Sciatic nerve (tissue), 2 donors: ENCODE data around the gene ATXN1. TPM values are rescaled to one million over a fixed set of nuclear protein-coding genes. Genes with fewer than 3 reads are reported as not detected.

ENCODE experiments used
- ATAC-seq: fragments of 200-7000 bp; cut with Tn5 transposase; one replicate; pipeline ENCODE4 v1.9.1; 2020; ENCODE audit warnings: mild to moderate bottlenecking, moderate library complexity
- DNase-seq: peaks from one replicate; pipeline ENCODE4 v3.0.0-alpha.2; 2020; ENCODE audit warnings: low spot score
- intact Hi-C: fragments of 100-400 bp; cut with DNase I; formaldehyde crosslinking; loops from one replicate; pipeline ENCODE4 v1.14.2; 2022
- total RNA-seq: library from RNA; stranded (reverse); fragmentation: NEBNext Ultra II Directional; extraction: Animal tissue kit (Norgen Biotek cat#: 25700); gene quantifications from one replicate; pipeline ENCODE4 v1.2.1, GENCODE V29; 2021
- donor health status: DM: no; HTN: no; CAD: no.
- donor health status: DM: no; HTN: no; CAD: no.

ATXN1 gene
- total RNA-seq, 1 donor from 2014 or later, result 70.0 TPM

DNA sequence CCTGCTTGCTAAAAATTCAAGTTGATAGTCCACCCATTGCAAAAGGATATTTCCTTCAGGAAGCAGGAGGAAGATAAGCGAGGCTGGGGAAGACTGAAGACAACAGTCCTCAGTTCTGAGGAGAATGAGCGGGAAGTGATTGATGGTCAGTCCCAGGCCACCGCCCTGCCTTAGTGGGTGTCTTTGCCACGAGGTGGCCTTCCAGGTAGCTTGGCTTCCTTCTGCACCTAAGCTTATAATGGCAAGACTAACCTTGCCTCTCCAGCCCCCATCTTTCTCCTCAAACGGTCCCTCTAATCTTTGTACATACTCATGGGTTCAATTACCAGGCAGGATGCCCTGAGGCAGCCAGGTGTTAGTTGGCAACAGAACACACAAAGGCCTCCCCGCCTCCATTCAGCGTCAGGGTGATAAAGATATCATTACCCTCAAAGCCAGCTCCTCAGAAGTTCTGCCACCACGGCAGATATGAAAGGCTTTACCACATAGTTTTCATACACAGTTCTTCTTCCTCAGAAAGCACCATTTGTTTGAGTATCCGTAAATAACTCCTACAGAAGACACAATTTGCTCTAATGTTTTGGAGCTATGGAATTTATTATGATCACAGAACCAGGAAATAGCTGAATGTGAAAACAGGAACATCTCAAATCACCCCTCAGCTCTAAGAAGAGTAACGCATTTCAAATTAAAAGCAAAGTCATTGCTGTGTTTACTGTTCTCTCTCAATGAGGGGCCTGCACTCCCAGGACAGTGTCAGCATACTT is 249.4 kb downstream of the ATXN1 start:
- intact Hi-C loops, result loop anchor here (10.0 kb wide), 1 partner anchor 253 kb away; the partner anchor contains the start of gene ATXN1
- no peak for ATAC-seq
- no peak for DNase-seq

DNA sequence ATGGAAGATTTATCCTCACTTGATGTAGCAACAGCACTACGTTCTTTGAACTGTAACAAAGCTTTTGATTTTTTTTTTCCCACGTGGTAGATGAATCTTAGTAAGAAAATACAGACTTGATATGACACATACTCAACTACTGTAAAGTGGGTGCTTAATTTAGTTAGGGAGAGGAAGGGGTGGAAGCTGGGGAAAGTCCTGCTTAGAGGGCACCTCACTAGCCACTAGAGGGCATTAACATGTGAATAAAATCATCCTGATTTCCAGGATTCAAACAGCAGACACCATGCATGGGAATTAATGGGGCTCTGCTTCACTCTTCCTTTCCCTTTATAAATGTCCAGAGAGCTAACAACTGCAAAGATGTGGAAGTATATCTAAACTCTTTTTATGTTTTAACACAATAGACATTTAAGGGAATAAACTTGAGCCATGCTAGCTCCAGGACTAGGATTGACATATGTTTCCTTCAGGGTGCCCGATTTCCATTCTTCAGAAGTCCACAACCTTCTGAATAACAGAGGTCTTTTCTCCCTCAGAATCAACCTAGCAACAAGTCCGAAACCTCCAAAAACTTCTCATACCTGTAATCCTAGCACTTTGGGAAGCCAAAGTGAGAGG is 250.1 kb downstream of the ATXN1 start:
- ATAC-seq, result peak; percentile 66
- intact Hi-C loops, result loop anchor here (10.0 kb wide), 1 partner anchor 254 kb away; the partner anchor contains the start of gene ATXN1
- no peak for DNase-seq

GRCh38 chr6:16510245-16510644 is 251.0 kb downstream of the ATXN1 start:
- no peak for ATAC-seq
- intact Hi-C loops, result loop anchor here (1.0 to 10.0 kb wide), 2 partner anchors 33 to 255 kb away; partner anchors contain the start of gene ATXN1
- no peak for DNase-seq

- intact Hi-C loops, result no loop called here
- DNase-seq, result no peak
- ATAC-seq, result no peak
Measured at GRCh38 chr6:16508959-16509358, 252.3 kb downstream of the ATXN1 start.

GRCh38 chr6:16505711-16506357 is 255.4 kb downstream of the ATXN1 start:
- DNase-seq (no peak), ATAC-seq (peak; percentile 55)
- intact Hi-C loops, result no loop called here

DNA sequence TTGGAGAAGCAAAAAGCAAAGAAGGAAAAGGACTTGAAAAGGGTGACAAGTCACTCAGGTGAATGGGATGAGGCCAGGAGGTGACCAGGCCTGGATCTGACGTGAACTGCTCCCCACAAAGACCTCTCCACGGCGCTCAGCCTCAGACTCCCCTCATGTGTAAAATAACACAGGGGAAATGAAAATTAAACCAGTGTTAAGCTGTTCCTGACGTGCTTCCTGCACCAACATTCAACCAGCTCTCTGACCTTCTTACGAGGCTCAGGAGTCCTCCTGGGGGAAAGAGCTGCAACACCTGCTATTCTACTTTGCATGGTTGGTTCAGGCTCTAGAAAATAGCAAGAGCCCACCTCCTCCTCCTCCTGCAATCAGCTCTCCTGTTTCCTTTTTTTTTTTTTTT is 256.7 kb downstream of the ATXN1 start:
- ATAC-seq (no peak), DNase-seq (no peak)
- intact Hi-C loops, result no loop called here

DNA sequence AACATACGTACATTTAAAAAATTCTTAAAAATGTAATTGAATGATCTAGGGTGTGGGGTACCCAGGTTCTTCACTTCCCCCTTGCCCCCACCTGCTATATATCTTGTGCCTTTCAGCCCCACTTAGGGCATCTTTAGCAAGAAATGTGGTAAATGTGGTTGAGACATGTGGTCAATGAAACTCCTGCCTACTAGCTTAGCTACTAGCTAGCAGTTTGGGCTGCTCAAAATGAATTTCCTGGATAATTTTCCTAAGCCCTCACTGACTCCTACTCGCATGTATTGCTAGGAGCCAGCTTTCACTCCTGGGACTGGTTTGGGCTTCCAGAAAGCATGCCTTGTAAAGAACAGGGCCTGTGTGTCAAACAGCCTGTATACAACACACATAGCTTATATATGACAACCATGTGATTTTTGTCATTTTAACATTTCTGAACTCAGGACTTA is 257.3 kb downstream of the ATXN1 start:
- no peak for DNase-seq
- ATAC-seq, result no peak
- intact Hi-C loops, result no loop called here

GRCh38 chr6:16503241-16503775 is 258.0 kb downstream of the ATXN1 start:
- DNase-seq (no peak), ATAC-seq (no peak)
- intact Hi-C loops, result no loop called here

DNA sequence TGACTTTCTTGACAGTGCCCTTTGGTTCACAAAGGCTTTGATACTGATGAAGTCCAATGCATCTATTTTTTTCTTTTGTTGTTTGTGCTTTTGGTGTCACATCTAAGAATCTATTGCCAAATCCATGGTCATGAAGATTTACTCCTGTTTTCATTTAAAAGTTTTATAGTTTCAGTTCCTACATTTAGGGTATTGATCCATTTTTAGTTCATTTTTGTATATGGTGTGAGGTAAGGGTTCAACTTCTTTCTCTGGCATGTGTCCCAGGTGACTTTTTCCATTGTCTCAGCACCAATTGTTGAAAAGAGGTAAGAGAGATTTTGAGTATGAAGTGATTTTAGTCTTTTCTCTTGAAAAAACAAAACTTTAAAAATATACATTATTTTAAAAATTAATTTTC is 262.3 kb downstream of the ATXN1 start:
- DNase-seq, result no peak
- no peak for ATAC-seq
- intact Hi-C loops, result no loop called here

DNA sequence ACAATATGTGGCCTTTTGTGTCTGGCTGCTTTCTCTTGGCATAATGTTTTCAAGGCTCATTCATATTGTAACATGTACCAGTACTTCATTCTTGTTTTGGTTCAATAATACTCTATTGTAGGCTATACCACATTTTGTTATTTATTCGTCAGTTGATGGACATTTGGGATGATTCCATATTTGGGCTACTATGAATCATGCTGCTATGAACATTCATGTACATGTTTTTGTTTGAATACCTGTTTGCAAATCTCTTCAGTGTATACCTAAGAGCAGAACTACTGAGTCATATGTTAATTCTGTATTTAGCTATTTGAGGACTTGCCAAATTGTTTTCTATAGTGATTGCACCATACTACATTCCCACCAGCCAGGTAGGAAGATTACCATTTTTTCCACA is 263.0 kb downstream of the ATXN1 start:
- intact Hi-C loops, result no loop called here
- ATAC-seq (no peak), DNase-seq (no peak)

DNA sequence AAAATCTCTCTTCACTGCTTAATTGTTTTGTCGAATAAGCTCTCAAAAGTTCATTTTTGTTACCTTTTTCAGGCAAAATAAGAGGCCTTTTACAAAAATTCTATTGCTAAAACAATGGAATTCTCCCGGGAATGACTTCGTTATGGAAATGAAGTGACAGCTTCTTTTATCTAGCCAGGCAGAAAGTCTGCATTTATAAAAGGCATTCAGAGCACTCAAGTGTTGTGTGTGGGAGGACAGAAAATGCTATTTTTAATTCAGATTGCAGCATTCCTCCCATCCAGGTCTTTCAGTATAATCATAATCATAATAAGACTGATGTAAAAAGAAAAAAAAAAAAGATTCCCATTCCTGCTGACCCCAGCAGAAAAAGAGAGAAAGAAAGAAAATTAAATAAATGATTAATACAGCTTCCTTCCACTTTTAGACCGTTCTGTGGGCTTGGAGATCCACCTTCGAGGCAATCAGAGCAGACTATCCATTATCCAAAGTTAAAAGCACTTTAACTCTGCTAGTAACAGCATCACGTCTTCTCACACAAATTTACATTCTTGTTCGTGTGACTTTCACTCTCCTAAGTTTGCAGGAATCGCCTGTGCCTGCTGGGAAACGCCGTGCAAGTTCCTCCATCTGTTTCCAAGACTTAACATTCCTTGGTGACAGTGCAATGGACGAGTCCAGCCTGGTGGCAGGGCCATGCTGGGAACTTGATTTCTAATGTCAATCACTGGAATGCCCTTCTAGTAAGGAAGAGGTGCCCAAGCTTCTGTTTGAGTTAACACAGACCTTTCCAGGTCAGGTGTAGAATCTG is 264.1 kb downstream of the ATXN1 start:
- ATAC-seq (no peak), DNase-seq (no peak)
- intact Hi-C loops, result no loop called here

DNA sequence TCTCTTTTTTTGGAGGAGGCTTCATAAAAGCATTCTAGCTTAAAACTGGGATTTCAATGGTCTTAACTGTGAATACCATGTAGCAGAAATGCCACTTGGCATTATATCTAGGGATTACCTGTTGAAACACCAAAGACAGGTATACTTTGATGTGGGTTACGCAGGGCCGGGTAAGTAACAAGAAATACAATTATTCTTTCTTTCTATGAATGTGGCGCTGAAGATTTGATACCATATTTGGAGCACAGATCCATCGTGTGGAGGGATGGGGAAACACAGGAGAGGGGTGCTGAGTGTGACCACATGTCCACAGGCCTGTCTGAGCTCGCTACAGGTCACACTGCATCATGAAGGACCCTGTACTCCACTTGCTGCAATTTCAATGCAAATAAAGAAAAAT is 265.1 kb downstream of the ATXN1 start:
- no peak for DNase-seq
- intact Hi-C loops, result no loop called here
- ATAC-seq, result no peak

DNA sequence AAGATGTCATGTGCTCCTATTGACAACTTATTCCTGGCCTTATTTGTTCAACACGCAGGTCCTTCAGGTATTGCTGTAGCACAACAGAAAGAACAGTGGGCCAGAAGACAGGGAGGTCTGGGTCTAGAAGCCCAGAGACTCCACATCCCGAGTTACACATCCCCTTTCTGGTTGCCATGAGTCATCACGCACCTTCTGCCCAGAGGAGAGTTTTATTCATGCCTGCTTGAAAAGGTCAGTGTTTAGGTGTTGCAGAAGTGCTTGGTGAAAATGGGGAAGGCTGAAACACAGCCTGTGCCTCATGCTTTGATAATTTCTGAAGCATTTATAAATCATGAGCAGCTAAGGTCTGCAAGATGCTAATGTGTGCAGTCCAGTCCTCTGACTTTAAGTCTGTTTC is 266.5 kb downstream of the ATXN1 start:
- no peak for DNase-seq
- intact Hi-C loops, result no loop called here
- ATAC-seq, result no peak

- intact Hi-C loops, result no loop called here
- ATAC-seq, result no peak
Measured at GRCh38 chr6:16493802-16494201, 267.5 kb downstream of the ATXN1 start.

GRCh38 chr6:16493112-16493511 is 268.1 kb downstream of the ATXN1 start:
- intact Hi-C loops, result no loop called here
- DNase-seq (no peak), ATAC-seq (no peak)

More at GRCh38 chr6:16493802-16494201, 267.5 kb downstream of the ATXN1 start:
- no peak for DNase-seq

DNA sequence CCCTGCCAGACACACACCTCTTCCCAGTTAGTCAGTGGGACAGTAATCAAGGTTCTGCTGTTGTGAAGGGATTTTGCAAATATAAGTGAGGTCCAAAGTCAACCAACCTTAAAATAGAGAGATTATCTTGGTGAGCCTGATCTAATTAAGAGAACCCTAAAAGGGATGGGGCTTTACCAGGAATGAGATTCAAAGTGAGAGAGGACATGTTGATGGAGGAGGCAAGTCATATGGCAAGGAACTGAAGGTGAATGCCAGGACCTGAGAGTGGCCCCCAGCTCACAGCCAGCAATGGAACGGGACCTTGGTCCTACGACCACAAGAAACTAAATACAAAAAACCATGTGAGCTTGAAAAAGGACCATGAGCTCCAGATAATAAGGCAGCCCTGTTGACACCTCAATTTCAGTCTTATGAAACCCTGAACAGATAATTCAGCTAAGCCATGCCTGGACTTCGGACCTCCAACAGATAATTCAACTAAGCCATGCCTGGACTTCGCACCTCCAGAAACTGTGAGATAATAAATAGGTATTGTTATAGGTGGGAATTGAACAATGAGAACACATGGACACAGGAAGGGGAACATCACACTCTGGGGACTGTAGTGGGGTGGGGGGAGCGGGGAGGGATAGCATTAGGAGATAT is 269.5 kb downstream of the ATXN1 start:
- intact Hi-C loops, result no loop called here
- ATAC-seq, result no peak

GRCh38 chr6:16490616-16491015 is 270.6 kb downstream of the ATXN1 start:
- intact Hi-C loops, result no loop called here
- no peak for DNase-seq
- no peak for ATAC-seq

More for the DNA sequence above, 269.5 kb downstream of the ATXN1 start:
- DNase-seq, result no peak

GRCh38 chr6:16488813-16489212 is 272.4 kb downstream of the ATXN1 start:
- no peak for DNase-seq
- ATAC-seq, result no peak
- intact Hi-C loops, result no loop called here
